Fibroblast of pulmonary artery (primary cell): ENCODE results near the gene PRAME.

Experiments
- DNase-seq: peaks from one replicate; pipeline ENCODE4 v3.0.0-alpha.2; 2010; ENCODE audit warnings: low read depth
- H3K4me3 ChIP-seq: replicated peaks from 2 replicates; pipeline ENCODE4 v1.5.1; 2011; ENCODE audit warnings: low read depth, mild to moderate bottlenecking, control low read depth, low read length, moderate library complexity
- CTCF ChIP-seq: IDR thresholded peaks from 2 replicates; pipeline ENCODE4 v1.5.1; 2011; ENCODE audit warnings: mild to moderate bottlenecking, control low read depth, low read length, inconsistent platforms; ENCODE audit errors: missing control alignments

PRAME gene

GRCh38 chr22:22599248-22599647, 40.2 kb upstream of the PRAME start:
- DNase-seq, result no peak
- no peak overlapping the region for H3K4me3 ChIP-seq
- no peak for TF ChIP-seq CTCF

- no peak for TF ChIP-seq CTCF
- no peak overlapping the region for H3K4me3 ChIP-seq
- DNase-seq, result no peak
These were observed 39.1 kb upstream of the PRAME start for GRCh38 chr22:22598144-22598543.

- no peak overlapping the region for H3K4me3 ChIP-seq
- no peak for TF ChIP-seq CTCF
These were observed 36.2 kb upstream of the PRAME start for GRCh38 chr22:22595001-22595835.

GRCh38 chr22:22593964-22594656, 35.0 kb upstream of the PRAME start:
- no peak overlapping the region for H3K4me3 ChIP-seq
- TF ChIP-seq CTCF, result peak; percentile 73
- DNase-seq, result peak; percentile 70

More at GRCh38 chr22:22595001-22595835, 36.2 kb upstream of the PRAME start:
- DNase-seq, result no peak

- DNase-seq, result no peak
- H3K4me3 ChIP-seq, result no peak overlapping the region
- TF ChIP-seq CTCF, result no peak
These were observed 34.2 kb upstream of the PRAME start for GRCh38 chr22:22593250-22593649.

GRCh38 chr22:22591348-22592299, 32.6 kb upstream of the PRAME start:
- DNase-seq, result no peak
- peak; percentile 19 for TF ChIP-seq CTCF
- H3K4me3 ChIP-seq, result no peak overlapping the region
